KMS-11 (cell line): ENCODE measurements around the gene BRD4.
A peak's percentile ranks its signal among the peaks of the same experiment; 100 is the strongest.

ENCODE experiments used
- H2AFZ ChIP-seq: fragments of 200-600 bp; sonication (generic); 2 replicates; pipeline ENCODE4 v1.6.1; 2016; ENCODE audit warnings: antibody characterized with exemption, mixed run types, low read depth
- H3K27ac ChIP-seq: fragments of 200-600 bp; sonication (generic); 2 replicates; pipeline ENCODE4 v1.6.1; 2016; ENCODE audit warnings: mild to moderate bottlenecking, mixed run types
- H3K27me3 ChIP-seq: fragments of 200-600 bp; sonication (generic); 2 replicates; pipeline ENCODE4 v1.6.1; 2017; ENCODE audit warnings: mild to moderate bottlenecking, low read depth, mixed run types, moderate library complexity; ENCODE audit not compliant: insufficient read depth
- H3K36me3 ChIP-seq: fragments of 200-600 bp; sonication (generic); 2 replicates; pipeline ENCODE4 v1.6.1; 2017; ENCODE audit warnings: mild to moderate bottlenecking, mixed run types; ENCODE audit not compliant: insufficient read depth
- H3K4me1 ChIP-seq: fragments of 200-600 bp; sonication (generic); 2 replicates; pipeline ENCODE4 v1.6.1; 2016; ENCODE audit warnings: mild to moderate bottlenecking, low read depth, mixed run types; ENCODE audit not compliant: poor library complexity, severe bottlenecking
- H3K4me2 ChIP-seq: fragments of 200-600 bp; sonication (generic); 2 replicates; pipeline ENCODE4 v1.7.0; 2016; ENCODE audit warnings: mild to moderate bottlenecking, mixed run types
- H3K4me3 ChIP-seq: fragments of 200-600 bp; sonication (generic); IDR thresholded peaks from 2 replicates; pipeline ENCODE4 v1.6.1; 2017; ENCODE audit warnings: low read depth, low read length, mixed read lengths; ENCODE audit not compliant: insufficient read depth
- H3K79me2 ChIP-seq: fragments of 200-600 bp; sonication (generic); 2 replicates; pipeline ENCODE4 v1.6.1; 2016; ENCODE audit warnings: low read depth, mixed run types; ENCODE audit not compliant: insufficient read depth
- H3K9ac ChIP-seq: fragments of 200-600 bp; sonication (generic); 2 replicates; pipeline ENCODE4 v1.6.1; 2016; ENCODE audit warnings: mild to moderate bottlenecking, mixed run types
- H4K20me1 ChIP-seq: fragments of 200-600 bp; sonication (generic); 2 replicates; pipeline ENCODE4 v1.6.1; 2016; ENCODE audit warnings: mild to moderate bottlenecking, mixed run types; ENCODE audit not compliant: insufficient read depth
- CTCF ChIP-seq: fragments of 200-600 bp; sonication (generic); conservative IDR thresholded peaks from 2 replicates; pipeline ENCODE4 v1.6.1; 2017; ENCODE audit warnings: low read depth, mild to moderate bottlenecking, antibody characterized with exemption, low read length, moderate library complexity, mixed read lengths

Gene BRD4

GRCh38 chr19:15260939-15261338, 71.4 kb downstream of the BRD4 start:
- Histone ChIP-seq H3K27ac (peak overlapping the region; percentile 42; the same call in 1 of the 2 replicates), H2AFZ (no peak overlapping the region), H3K27me3 (no peaks in the 10 kb centered on the region), H3K4me2 (peak overlapping the region; percentile 22), H3K4me3 (no peak overlapping the region), H3K9ac (no peak overlapping the region; the same call in 1 of the 2 replicates), H3K36me3 (peaks cover 5% of the 10 kb centered on the region; the same call in 1 of the 2 replicates), H4K20me1 (peaks cover 4% of the 10 kb centered on the region), H3K4me1 (peaks cover 39% of the 10 kb centered on the region), H3K79me2 (peaks cover 26% of the 10 kb centered on the region; the same call in 1 of the 2 replicates)
- TF ChIP-seq CTCF = peak; percentile 53; the same call in 1 of the 2 replicates

GRCh38 chr19:15259907-15260306, 72.4 kb downstream of the BRD4 start:
- H3K79me2 ChIP-seq = peaks cover 26% of the 10 kb centered on the region; the same call in 1 of the 2 replicates
- H2AFZ ChIP-seq = no peak overlapping the region
- H3K27ac ChIP-seq = peak overlapping the region; percentile 42; the same call in 1 of the 2 replicates
- H3K9ac ChIP-seq = no peak overlapping the region
- H3K36me3 ChIP-seq = peaks cover 5% of the 10 kb centered on the region; the same call in 1 of the 2 replicates
- no peaks in the 10 kb centered on the region for H3K27me3 ChIP-seq
- no peak for TF ChIP-seq CTCF
- H3K4me3 ChIP-seq = no peak overlapping the region
- peaks cover 39% of the 10 kb centered on the region for H3K4me1 ChIP-seq
- peaks cover 4% of the 10 kb centered on the region for H4K20me1 ChIP-seq
- peak overlapping the region; percentile 22; the same call in 1 of the 2 replicates for H3K4me2 ChIP-seq

GRCh38 chr19:15257782-15258181, 74.6 kb downstream of the BRD4 start:
- peaks cover 4% of the 10 kb centered on the region for H4K20me1 ChIP-seq
- H3K79me2 ChIP-seq = peaks cover 22% of the 10 kb centered on the region; the same call in 1 of the 2 replicates
- no peak overlapping the region for H3K4me2 ChIP-seq
- H3K4me1 ChIP-seq = peaks cover 36% of the 10 kb centered on the region
- no peak overlapping the region for H2AFZ ChIP-seq
- H3K27ac ChIP-seq = no peak overlapping the region
- H3K36me3 ChIP-seq = no peaks in the 10 kb centered on the region; the same call in 1 of the 2 replicates
- no peak overlapping the region for H3K4me3 ChIP-seq
- no peak overlapping the region for H3K9ac ChIP-seq
- TF ChIP-seq CTCF = no peak
- no peaks in the 10 kb centered on the region for H3K27me3 ChIP-seq

- Histone ChIP-seq H3K79me2 (peaks cover 22% of the 10 kb centered on the region; the same call in 1 of the 2 replicates), H3K4me2 (no peak overlapping the region), H3K4me3 (no peak overlapping the region), H3K27ac (no peak overlapping the region), H3K27me3 (no peaks in the 10 kb centered on the region), H3K9ac (no peak overlapping the region), H4K20me1 (peaks cover 4% of the 10 kb centered on the region), H3K36me3 (no peaks in the 10 kb centered on the region; the same call in 1 of the 2 replicates), H3K4me1 (peaks cover 27% of the 10 kb centered on the region), H2AFZ (no peak overlapping the region)
- no peak for TF ChIP-seq CTCF
Measured at GRCh38 chr19:15256708-15257331, 75.5 kb downstream of the BRD4 start.
